Kidney epithelial cell (primary cell): ENCODE results near the gene LTBP3. TPM values are rescaled to one million over a fixed set of nuclear protein-coding genes. Genes with fewer than 3 reads are reported as not detected.

Source experiments
- DNase-seq: peaks from one replicate; pipeline ENCODE4 v3.0.0-alpha.2; 2010; ENCODE audit warnings: low read depth
- H3K27me3 ChIP-seq: 2 replicates; pipeline ENCODE4 v1.6.0; 2011; ENCODE audit warnings: low read length; ENCODE audit not compliant: control insufficient read depth, insufficient read depth
- H3K36me3 ChIP-seq: 2 replicates; pipeline ENCODE4 v1.5.1; 2011; ENCODE audit warnings: low read length; ENCODE audit not compliant: control insufficient read depth, insufficient read depth
- H3K4me3 ChIP-seq: 2 replicates; pipeline ENCODE4 v1.5.1; 2011; ENCODE audit warnings: low read depth, mild to moderate bottlenecking, control low read depth, low read length
- total RNA-seq: library from RNA; depleted of rRNA; stranded (reverse); fragments of >200 nt; gene quantifications from 2 replicates; pipeline ENCODE4 v1.2.3, GENCODE V29; 2015
- TF ChIP-seq, protein P1 (sequence below): IDR thresholded peaks from 2 replicates; pipeline ENCODE4 v1.5.1; 2011; ENCODE audit warnings: mild to moderate bottlenecking, moderate library complexity, low read length, control low read depth, inconsistent platforms; ENCODE audit not compliant: insufficient read depth, poor library complexity, severe bottlenecking

Gene LTBP3
- total RNA-seq, 1 donor from 2014 or later, result 116 TPM

DNA sequence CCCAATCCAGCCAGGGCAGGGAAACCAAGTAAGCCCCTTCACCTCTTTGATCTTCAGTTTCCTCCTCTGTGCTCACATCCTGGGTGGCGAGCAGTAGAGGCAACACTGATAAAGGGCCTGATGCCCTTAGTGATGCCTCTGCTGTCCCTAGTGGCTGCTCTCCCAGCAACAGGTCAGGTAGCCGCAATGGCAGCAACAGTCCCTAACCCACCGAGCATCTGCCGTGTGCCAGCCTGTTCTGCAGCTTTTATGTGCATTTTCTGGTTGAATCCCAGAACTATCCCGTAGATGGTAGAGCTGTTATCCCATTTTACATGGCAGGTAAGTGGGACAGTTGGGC is 28.0 kb downstream of the LTBP3 start:
- DNase-seq, result no peak
- no peak overlapping the region for H3K4me3 ChIP-seq
- peaks cover 7% of the 10 kb centered on the region for H3K36me3 ChIP-seq
- TF ChIP-seq, protein P1, sequence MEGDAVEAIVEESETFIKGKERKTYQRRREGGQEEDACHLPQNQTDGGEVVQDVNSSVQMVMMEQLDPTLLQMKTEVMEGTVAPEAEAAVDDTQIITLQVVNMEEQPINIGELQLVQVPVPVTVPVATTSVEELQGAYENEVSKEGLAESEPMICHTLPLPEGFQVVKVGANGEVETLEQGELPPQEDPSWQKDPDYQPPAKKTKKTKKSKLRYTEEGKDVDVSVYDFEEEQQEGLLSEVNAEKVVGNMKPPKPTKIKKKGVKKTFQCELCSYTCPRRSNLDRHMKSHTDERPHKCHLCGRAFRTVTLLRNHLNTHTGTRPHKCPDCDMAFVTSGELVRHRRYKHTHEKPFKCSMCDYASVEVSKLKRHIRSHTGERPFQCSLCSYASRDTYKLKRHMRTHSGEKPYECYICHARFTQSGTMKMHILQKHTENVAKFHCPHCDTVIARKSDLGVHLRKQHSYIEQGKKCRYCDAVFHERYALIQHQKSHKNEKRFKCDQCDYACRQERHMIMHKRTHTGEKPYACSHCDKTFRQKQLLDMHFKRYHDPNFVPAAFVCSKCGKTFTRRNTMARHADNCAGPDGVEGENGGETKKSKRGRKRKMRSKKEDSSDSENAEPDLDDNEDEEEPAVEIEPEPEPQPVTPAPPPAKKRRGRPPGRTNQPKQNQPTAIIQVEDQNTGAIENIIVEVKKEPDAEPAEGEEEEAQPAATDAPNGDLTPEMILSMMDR, result peak; percentile 35
- H3K27me3 ChIP-seq, result no peaks in the 10 kb centered on the region

DNA sequence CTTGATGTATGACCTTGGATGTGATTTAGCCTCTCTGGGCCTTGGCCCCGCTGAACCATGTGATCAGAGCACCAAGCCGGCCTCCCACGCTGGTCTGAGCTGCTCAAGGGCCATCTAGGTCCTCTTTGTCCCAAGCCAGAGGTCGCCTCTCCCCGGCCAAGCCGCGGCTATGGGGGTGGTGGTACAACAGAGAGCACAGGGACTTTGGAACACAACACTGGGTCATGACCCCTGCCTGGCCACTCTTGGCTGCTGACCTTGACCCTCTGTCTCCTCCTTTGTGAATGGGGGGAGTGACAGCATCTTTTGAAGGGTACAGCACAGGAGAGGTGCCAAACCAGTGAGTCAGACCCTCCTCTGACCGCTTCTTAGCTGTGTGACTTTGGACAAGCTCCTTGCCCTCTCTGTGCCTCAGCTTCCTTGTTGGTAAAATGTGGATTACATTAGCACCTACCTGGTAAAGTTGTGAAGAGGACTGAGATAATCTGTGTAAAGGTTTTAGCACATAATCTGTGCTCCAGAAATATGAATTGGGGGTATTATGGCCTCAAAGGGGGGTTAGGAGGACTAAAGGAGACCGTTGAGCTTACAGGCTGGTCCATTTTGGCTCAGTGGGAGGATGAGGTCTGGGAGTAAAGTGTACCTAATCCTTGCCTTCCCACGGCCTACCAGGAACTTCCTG is 28.5 kb downstream of the LTBP3 start:
- Histone ChIP-seq H3K36me3 (peaks cover 7% of the 10 kb centered on the region), H3K4me3 (no peak overlapping the region), H3K27me3 (no peaks in the 10 kb centered on the region)
- no peak for DNase-seq
- TF ChIP-seq, protein P1, result no peak

DNA sequence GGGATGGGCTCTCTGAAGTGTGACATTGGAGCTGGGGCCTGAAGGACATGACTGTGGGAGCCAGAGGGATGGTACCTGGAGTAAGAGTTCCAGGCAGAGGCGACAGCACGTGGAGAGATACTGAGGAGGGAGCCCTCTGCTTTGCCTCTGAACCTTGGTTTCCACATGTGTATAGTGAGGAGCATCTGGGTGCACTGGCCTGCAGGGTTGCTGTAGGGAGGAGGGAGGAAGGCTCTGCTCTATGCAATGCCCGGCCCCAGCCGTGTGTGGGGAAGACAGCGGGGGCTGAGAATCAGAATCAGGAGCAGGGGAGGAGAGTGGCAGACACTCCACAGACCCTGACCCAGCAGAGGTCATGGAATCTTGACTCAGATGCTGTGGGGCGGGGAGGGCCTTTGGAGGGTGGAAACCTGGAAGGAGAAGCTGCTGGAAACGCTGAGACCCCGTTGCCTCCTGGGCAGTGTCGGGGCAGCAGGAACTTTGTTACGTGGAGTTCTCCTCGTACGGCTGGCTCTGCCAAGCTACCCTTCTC is 29.3 kb downstream of the LTBP3 start:
- no peak overlapping the region for H3K4me3 ChIP-seq
- no peaks in the 10 kb centered on the region for H3K27me3 ChIP-seq
- TF ChIP-seq, protein P1, result no peak
- DNase-seq, result no peak
- H3K36me3 ChIP-seq, result peaks cover 7% of the 10 kb centered on the region

DNA sequence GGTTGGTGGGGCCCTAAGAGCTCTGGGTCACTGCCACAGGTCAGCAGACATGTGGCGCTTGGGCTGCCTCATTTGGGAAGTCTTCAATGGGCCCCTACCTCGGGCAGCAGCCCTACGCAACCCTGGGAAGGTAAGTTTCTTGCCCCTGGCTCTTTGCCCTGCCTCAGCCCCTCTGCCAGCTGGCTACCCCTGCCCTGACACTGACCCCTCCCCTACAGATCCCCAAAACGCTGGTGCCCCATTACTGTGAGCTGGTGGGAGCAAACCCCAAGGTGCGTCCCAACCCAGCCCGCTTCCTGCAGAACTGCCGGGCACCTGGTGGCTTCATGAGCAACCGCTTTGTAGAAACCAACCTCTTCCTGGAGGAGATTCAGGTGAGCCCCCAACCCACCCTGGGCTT is 31.4 kb downstream of the LTBP3 start:
- DNase-seq, result no peak
- Histone ChIP-seq H3K36me3 (peaks cover 6% of the 10 kb centered on the region), H3K27me3 (no peaks in the 10 kb centered on the region), H3K4me3 (no peak overlapping the region)
- TF ChIP-seq, protein P1, result no peak

DNA sequence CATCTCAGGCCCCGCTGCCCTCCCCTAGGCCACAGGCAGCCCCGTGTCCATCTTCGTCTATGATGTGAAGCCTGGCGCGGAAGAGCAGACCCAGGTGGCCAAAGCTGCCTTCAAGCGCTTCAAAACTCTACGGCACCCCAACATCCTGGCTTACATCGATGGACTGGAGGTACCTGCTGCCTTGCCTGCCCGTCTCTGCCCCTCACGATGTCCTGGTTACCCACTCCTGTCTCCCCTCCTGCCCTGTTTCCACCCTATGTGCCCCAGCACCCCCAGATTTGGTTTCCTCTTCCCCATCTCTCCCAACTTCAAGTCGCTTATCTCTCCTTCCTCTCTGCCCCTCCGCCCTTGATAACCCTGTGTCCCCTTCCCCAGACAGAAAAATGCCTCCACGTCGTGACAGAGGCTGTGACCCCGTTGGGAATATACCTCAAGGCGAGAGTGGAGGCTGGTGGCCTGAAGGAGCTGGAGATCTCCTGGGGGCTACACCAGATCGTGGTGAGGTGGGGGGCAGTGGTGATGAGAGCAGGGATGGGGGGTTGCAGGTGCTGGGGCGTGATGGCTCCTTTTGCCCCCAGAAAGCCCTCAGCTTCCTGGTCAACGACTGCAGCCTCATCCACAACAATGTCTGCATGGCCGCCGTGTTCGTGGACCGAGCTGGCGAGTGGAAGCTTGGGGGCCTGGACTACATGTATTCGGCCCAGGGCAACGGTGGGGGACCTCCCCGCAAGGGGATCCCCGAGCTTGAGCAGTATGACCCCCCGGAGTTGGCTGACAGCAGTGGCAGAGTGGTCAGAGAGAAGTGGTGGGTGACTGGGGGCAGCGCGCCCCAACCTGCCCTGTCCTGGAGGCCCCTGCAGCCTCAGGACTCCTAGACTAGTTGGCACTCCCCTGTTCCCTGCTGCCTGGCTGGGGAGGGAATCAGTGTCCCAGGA is 32.3 kb downstream of the LTBP3 start:
- TF ChIP-seq, protein P1, result no peak
- Histone ChIP-seq H3K4me3 (peak overlapping the region; percentile 96), H3K27me3 (no peaks in the 10 kb centered on the region), H3K36me3 (peaks cover 5% of the 10 kb centered on the region)
- DNase-seq, result no peak
